ENCODE data around the gene DHRS11. TPM values are rescaled to one million over a fixed set of nuclear protein-coding genes. Genes with fewer than 3 reads are reported as not detected.

The DHRS11 gene
- total and polyA plus RNA-seq, 3 donors from 2014 or later, result 13.9 to 38.3 (median 17.6) TPM

DNA sequence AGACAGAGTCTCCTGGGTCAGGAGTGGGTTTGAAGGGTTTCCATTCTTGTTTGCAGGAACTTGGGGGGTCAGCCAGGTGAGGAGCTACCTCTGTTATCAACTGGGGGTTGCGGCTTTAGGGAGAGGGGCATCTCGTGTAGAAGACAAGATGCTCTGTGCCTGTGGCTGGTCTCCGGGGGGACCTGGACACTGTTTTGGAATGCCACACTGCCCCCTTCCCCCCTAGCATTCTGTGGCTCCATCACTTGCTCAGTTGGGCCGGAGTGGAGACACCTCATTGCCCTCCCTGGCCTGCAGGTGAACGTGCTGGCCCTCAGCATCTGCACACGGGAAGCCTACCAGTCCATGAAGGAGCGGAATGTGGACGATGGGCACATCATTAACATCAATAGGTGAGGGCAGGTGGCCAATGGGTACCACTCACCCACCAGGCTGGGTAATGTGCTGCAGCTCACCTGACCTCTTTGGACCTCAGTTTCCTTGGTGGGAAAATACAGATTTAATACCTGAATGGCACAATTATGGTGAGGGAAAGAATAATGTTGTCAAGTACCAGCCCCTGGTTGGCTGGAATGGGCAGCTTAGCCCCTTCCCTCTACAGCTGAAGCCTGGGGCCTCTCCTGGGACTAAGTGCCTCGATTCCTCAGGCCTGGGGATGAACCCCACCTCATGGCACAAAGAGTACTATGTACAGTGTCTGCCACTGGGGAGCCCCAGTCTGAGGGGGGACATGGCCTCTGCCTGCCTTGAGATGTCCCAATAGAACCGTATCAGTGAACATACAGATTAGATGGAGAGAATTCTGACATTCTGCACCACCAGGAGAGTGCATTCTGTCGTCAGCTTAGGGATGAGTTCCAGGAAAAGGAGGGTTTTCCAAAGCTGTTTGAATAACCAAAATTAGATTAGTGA is 6.4 kb downstream of the DHRS11 start:
- intact Hi-C loops (cut with DNase I; ENCODE audit: low total_unique reads), result loop anchor here (10.0 kb wide), 1 partner anchor 53 kb away; the partner anchor contains the start of gene GGNBP2

DNA sequence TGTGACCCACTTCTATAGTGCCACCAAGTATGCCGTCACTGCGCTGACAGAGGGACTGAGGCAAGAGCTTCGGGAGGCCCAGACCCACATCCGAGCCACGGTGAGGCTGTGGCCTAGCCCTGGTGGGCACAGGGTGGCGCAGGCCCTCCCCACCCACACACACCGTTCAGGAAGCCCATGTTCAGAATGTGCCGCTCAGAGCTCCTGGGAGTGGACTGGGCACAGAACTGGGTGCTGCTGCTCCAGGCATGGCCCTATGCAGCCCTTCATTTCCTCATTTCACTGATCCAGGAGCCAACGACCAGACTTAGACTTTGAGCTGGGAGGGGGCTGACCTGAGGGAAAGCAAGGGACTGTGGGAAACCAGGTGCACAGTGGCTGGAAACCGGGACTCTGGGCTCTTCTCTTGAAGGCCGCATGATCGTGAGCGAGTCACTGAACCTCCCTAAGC is 7.3 kb downstream of the DHRS11 start:
- no peaks in the 10 kb centered on the region for H3K27me3 ChIP-seq

More for the DNA sequence above, 6.4 kb downstream of the DHRS11 start:
- TF ChIP-seq POLR2A (IDR thresholded peaks at IDR 0.05), result no peak
- TF ChIP-seq, protein P1, sequence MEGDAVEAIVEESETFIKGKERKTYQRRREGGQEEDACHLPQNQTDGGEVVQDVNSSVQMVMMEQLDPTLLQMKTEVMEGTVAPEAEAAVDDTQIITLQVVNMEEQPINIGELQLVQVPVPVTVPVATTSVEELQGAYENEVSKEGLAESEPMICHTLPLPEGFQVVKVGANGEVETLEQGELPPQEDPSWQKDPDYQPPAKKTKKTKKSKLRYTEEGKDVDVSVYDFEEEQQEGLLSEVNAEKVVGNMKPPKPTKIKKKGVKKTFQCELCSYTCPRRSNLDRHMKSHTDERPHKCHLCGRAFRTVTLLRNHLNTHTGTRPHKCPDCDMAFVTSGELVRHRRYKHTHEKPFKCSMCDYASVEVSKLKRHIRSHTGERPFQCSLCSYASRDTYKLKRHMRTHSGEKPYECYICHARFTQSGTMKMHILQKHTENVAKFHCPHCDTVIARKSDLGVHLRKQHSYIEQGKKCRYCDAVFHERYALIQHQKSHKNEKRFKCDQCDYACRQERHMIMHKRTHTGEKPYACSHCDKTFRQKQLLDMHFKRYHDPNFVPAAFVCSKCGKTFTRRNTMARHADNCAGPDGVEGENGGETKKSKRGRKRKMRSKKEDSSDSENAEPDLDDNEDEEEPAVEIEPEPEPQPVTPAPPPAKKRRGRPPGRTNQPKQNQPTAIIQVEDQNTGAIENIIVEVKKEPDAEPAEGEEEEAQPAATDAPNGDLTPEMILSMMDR (IDR thresholded peaks at IDR 0.05), result no peak
- DNase-seq, result no peak
- H3K4me1 ChIP-seq, result peaks cover 14% of the 10 kb centered on the region
- H3K27ac ChIP-seq, result no peak overlapping the region
- no peaks in the 10 kb centered on the region for H3K36me3 ChIP-seq (ENCODE audit: low read depth, missing control alignments)
- H3K4me3 ChIP-seq, result no peak overlapping the region
- 80 to 88% methylated on average over 6 to 11 of the region's 11 CpGs for WGBS, 2 donors
- no peaks in the 10 kb centered on the region for H3K27me3 ChIP-seq
- no peaks in the 10 kb centered on the region for H3K9me3 ChIP-seq

DNA sequence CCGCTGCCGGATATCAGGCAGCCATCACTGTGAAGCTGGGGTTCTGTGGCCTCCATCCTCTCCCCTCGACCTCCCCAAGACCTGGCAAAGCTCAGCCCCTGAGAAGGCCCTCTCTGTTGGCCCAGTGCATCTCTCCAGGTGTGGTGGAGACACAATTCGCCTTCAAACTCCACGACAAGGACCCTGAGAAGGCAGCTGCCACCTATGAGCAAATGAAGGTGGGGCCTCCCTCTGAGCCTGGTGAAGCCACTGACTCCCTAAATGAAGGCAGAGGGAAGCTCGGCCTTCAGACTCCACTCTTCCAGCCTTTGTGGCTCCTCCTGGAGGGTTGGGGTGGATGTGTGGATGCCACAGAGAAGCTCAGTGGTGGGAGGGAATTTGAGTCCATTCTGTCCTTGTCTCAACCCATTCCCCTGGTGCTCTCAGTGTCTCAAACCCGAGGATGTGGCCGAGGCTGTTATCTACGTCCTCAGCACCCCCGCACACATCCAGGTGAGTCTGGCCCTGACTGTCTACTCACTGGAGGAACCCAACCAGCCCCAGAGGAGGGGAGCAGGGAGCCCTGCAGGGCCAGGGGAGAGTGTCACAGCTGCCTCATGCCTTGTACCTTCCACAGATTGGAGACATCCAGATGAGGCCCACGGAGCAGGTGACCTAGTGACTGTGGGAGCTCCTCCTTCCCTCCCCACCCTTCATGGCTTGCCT is 8.0 kb downstream of the DHRS11 start:
- intact Hi-C loops (cut with DNase I; ENCODE audit: low total_unique reads), result loop anchor here (10.0 kb wide), 1 partner anchor 55 kb away; the partner anchor contains the start of gene GGNBP2
- Histone ChIP-seq H3K27me3 (no peaks in the 10 kb centered on the region), H3K36me3 (ENCODE audit: low read depth, missing control alignments) (no peaks in the 10 kb centered on the region), H3K4me3 (no peak overlapping the region), H3K27ac (no peak overlapping the region), H3K4me1 (peaks cover 17% of the 10 kb centered on the region), H3K9me3 (no peaks in the 10 kb centered on the region)
- no peak for TF ChIP-seq POLR2A (IDR thresholded peaks at IDR 0.05)
- TF ChIP-seq, protein P1 (IDR thresholded peaks at IDR 0.05), result no peak
- DNase-seq, result no peak
- 88 to 89% methylated on average over 10 to 11 of the region's 11 CpGs for WGBS, 2 donors

More for the DNA sequence above, 7.3 kb downstream of the DHRS11 start:
- DNase-seq, result no peak
- H3K36me3 ChIP-seq (ENCODE audit: low read depth, missing control alignments), result no peaks in the 10 kb centered on the region
- no peak overlapping the region for H3K4me3 ChIP-seq
- WGBS, 2 donors, result 91 to 100% methylated on average over 2 to 13 of the region's 13 CpGs
- intact Hi-C loops (cut with DNase I; ENCODE audit: low total_unique reads), result loop anchor here (10.0 kb wide), 1 partner anchor 54 kb away; the partner anchor contains the start of gene GGNBP2
- no peaks in the 10 kb centered on the region for H3K9me3 ChIP-seq
- H3K27ac ChIP-seq, result no peak overlapping the region
- peaks cover 17% of the 10 kb centered on the region for H3K4me1 ChIP-seq
- TF ChIP-seq, protein P1 (IDR thresholded peaks at IDR 0.05), result no peak
- TF ChIP-seq POLR2A (IDR thresholded peaks at IDR 0.05), result no peak

DNA sequence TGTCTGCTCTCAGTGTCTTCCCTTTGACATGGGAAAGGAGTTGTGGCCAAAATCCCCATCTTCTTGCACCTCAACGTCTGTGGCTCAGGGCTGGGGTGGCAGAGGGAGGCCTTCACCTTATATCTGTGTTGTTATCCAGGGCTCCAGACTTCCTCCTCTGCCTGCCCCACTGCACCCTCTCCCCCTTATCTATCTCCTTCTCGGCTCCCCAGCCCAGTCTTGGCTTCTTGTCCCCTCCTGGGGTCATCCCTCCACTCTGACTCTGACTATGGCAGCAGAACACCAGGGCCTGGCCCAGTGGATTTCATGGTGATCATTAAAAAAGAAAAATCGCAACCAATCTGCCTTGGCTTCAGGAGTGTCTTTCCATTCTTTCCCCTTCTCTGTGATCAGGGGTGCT is 8.8 kb downstream of the DHRS11 start:
- no peak for DNase-seq
- Histone ChIP-seq H3K4me1 (peaks cover 17% of the 10 kb centered on the region), H3K4me3 (peak overlapping the region in 1 of 2 donors; percentile 85), H3K27me3 (no peaks in the 10 kb centered on the region), H3K27ac (no peak overlapping the region), H3K9me3 (no peaks in the 10 kb centered on the region), H3K36me3 (ENCODE audit: low read depth, missing control alignments) (no peaks in the 10 kb centered on the region)
- no peak for TF ChIP-seq POLR2A (IDR thresholded peaks at IDR 0.05)
- TF ChIP-seq, protein P1 (IDR thresholded peaks at IDR 0.05), result no peak
- intact Hi-C loops (cut with DNase I; ENCODE audit: low total_unique reads), result no loop called here
- 49 to 58% methylated on average over 3 of the region's 3 CpGs for WGBS, 2 donors
